Activated naive CD4-positive, alpha-beta T cell treated with anti-CD3 and anti-CD28 coated beads, Interleukin-2, amount 50 U/mL, for 24 hours (primary cell): Measurements from ENCODE around the gene DMXL2.
"Not testable (repeated sequence)": the region's sequence is repeated elsewhere in the genome, so short reads cannot be mapped to it uniquely, and the experiment has no call there.

ENCODE experiments used
- H3K27ac Mint-ChIP-seq: one replicate; pipeline ENCODE4 v1.8.0; 2021; ENCODE audit warnings: mild to moderate bottlenecking, mixed read lengths
- H3K27me3 Mint-ChIP-seq: one replicate; pipeline ENCODE4 v1.8.0; 2021; ENCODE audit warnings: mixed read lengths
- H3K36me3 Mint-ChIP-seq: one replicate; pipeline ENCODE4 v1.8.0; 2021; ENCODE audit warnings: mixed read lengths
- H3K4me1 Mint-ChIP-seq: one replicate; pipeline ENCODE4 v1.8.0; 2021; ENCODE audit warnings: mixed read lengths
- H3K4me3 Mint-ChIP-seq: one replicate; pipeline ENCODE4 v1.8.0; 2021; ENCODE audit warnings: mild to moderate bottlenecking, mixed read lengths
- H3K9me3 Mint-ChIP-seq: one replicate; pipeline ENCODE4 v1.8.0; 2021; ENCODE audit warnings: mixed read lengths

DMXL2 gene

DNA sequence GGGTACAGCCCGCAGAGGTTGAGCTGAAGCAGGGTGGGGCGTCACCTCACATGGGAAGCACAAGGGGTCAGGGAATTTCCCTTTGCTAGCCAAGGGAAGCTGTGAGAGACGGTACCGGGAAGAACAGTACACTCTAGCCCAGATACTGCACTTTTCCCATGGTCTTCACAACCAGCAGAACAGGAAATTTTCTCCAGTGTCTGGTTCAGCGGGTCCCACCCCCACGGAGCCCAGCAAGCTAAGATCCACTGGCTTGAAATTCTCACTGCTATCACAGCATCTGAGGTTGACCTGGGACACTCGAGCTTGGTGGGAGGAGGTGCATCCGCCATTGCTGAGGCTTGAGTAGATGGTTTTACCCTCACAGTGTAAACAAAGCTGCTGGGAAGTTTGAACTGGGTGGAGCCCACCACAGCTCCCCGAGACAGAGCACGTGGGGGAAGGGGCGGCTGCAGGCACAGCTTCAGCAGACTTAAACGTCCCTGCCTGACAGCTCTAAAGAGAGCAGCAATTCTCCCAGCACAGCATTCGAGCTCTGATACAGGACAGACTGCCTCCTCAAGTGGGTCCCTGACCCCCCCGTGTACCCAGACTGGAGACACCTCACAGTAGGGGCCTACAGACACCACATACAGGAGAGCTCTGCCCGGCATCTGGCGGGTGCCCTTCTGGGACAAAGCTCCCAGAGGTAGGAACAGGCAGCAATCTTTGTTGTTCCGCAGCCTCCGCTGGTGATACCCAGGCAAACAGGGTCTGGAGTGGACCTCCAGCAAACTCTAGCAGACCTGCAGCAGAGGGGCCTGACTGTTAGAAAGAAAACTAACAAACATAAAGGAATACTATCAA, 53.4 kb downstream of the DMXL2 start:
- H3K27me3 Mint-ChIP-seq, H3K27ac Mint-ChIP-seq, H3K9me3 Mint-ChIP-seq, H3K36me3 Mint-ChIP-seq, H3K4me3 Mint-ChIP-seq, H3K4me1 Mint-ChIP-seq: not testable (repeated sequence)

GRCh38 chr15:51561271-51561670, 61.3 kb downstream of the DMXL2 start:
- H3K36me3 Mint-ChIP-seq, result peaks cover 3% of the 10 kb centered on the region
- H3K27ac Mint-ChIP-seq, result no peak overlapping the region
- H3K9me3 Mint-ChIP-seq, result no peaks in the 10 kb centered on the region
- no peak overlapping the region for H3K4me3 Mint-ChIP-seq
- H3K27me3 Mint-ChIP-seq, result no peaks in the 10 kb centered on the region
- no peaks in the 10 kb centered on the region for H3K4me1 Mint-ChIP-seq

DNA sequence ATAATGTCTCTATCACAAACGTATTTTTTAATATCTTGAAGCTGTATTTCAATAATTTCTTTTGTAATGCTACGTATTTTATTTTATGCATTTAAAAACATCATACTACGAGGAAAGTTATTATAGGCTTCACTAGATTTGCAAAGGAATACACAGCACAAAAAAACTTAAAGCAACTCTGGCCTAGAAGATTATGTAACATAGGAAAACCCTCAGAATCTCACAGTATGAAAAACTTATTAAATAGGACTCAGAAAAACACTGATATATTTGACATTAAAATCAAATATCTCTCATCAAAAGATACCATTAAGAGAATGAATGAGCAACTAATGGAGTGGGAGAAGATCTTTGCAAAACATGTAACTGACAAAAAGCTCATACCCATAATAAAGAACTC, 63.7 kb downstream of the DMXL2 start:
- no peak overlapping the region for H3K4me3 Mint-ChIP-seq
- peaks cover 3% of the 10 kb centered on the region for H3K36me3 Mint-ChIP-seq
- no peaks in the 10 kb centered on the region for H3K9me3 Mint-ChIP-seq
- H3K27ac Mint-ChIP-seq, result no peak overlapping the region
- H3K27me3 Mint-ChIP-seq, result no peaks in the 10 kb centered on the region
- no peaks in the 10 kb centered on the region for H3K4me1 Mint-ChIP-seq

GRCh38 chr15:51558411-51558810, 64.2 kb downstream of the DMXL2 start:
- no peaks in the 10 kb centered on the region for H3K27me3 Mint-ChIP-seq
- no peak overlapping the region for H3K27ac Mint-ChIP-seq
- no peaks in the 10 kb centered on the region for H3K9me3 Mint-ChIP-seq
- no peak overlapping the region for H3K4me3 Mint-ChIP-seq
- peaks cover 3% of the 10 kb centered on the region for H3K36me3 Mint-ChIP-seq
- H3K4me1 Mint-ChIP-seq, result no peaks in the 10 kb centered on the region

DNA sequence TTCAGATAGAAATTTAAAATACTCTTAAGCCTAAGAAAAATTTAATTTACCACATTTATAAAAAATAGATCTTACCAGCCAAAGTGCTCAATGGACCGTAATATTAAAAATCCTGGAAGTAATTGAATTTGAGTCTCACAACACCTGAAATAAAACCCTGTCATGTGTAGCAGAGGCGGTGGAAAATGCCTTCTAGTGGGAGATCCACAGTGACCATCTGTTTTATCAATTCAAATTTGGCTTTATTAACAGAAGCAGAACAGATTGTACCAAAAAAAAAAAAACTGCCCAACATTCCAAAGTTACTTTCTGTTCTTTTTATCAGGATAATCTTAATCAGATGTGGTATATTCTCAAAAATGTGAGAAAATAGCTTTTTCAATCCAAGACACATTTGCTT, 71.7 kb downstream of the DMXL2 start:
- Mint-ChIP-seq H3K4me3 (no peak overlapping the region), H3K36me3 (no peaks in the 10 kb centered on the region), H3K9me3 (no peaks in the 10 kb centered on the region), H3K4me1 (no peaks in the 10 kb centered on the region), H3K27me3 (no peaks in the 10 kb centered on the region), H3K27ac (no peak overlapping the region)

DNA sequence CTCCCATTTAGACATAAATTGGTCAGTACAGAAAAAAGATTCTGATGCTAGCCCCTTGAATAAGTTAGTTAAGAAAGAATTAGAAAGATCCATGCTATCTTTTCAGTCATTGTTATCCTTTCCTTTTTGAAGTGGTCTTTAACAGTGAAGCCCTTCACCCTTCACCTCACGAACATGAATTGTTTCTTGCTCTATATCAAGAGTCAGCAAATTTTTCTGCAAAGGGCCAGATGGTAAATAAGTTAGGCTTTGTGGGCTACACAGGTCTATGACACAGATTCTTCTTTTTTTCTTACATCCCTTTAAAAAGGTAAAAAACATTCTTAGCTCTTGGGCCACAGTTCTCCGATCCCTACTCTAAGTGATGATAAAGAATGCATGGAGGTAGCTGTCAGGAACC, 74.9 kb downstream of the DMXL2 start:
- no peaks in the 10 kb centered on the region for H3K36me3 Mint-ChIP-seq
- H3K9me3 Mint-ChIP-seq, result no peaks in the 10 kb centered on the region
- no peaks in the 10 kb centered on the region for H3K4me1 Mint-ChIP-seq
- no peak overlapping the region for H3K27ac Mint-ChIP-seq
- no peak overlapping the region for H3K4me3 Mint-ChIP-seq
- no peaks in the 10 kb centered on the region for H3K27me3 Mint-ChIP-seq

GRCh38 chr15:51536965-51537574, 85.5 kb downstream of the DMXL2 start:
- Mint-ChIP-seq H3K9me3 (peaks cover under 1% of the 10 kb centered on the region), H3K27ac (no peak overlapping the region), H3K27me3 (no peaks in the 10 kb centered on the region), H3K36me3 (peaks cover 1% of the 10 kb centered on the region), H3K4me3 (no peak overlapping the region), H3K4me1 (no peaks in the 10 kb centered on the region)

DNA sequence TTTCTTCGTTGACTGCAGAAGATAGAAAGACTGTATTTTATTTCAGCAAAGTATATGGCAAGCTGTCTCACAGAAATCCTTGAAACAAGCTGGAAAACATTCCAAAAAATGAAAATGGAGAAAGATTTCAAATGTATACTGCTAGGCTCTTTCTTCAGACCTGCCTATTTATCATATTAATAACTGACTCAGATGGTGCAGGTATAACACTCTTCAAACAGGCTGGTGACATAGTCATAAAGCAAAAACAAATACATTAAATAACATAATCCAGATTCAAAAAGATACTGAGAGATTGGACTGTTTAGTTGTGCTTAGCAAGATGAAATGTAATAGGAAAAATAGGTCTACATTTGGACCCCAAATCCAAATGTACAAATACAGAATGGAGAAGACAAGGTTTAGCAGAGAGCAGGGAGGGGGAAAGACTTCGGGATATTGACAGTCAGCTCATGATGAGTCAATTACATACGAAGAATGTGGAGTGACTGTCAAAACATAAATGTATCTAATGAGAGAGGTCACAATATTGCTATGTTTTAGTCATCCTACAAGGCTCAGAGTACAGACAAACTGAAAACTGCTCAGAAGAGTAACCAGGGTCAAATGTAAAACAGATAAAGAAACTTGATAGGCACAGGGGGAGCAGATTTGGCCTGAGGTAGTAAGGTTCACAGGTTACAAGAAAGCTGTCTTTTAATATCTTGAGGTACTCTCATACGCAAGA, 88.7 kb downstream of the DMXL2 start:
- no peak overlapping the region for H3K4me3 Mint-ChIP-seq
- H3K9me3 Mint-ChIP-seq, result peaks cover 10% of the 10 kb centered on the region
- no peak overlapping the region for H3K27ac Mint-ChIP-seq
- H3K27me3 Mint-ChIP-seq, result peaks cover 1% of the 10 kb centered on the region
- H3K4me1 Mint-ChIP-seq, result no peaks in the 10 kb centered on the region
- peaks cover 19% of the 10 kb centered on the region for H3K36me3 Mint-ChIP-seq

DNA sequence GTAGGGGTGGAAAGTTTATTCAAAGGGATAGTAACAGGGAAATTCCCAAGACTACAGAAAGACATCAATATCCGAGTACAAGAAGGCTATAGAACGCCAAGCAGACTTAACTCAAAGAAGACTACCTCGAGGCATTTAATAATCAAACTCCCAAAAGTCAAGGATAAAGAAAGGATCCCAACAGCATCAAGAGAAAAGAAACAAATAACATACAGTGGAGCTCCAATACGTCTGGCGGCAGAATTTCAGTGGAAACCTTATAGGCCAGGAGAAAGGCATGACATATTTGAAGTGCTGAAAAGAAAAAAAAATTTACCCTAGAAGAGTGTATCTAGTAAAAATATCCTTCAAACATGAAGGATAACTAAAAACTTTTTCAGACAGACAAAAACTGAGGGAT, 95.6 kb downstream of the DMXL2 start:
- Mint-ChIP-seq H3K36me3 (peaks cover 40% of the 10 kb centered on the region), H3K27ac (no peak overlapping the region), H3K27me3 (peaks cover 1% of the 10 kb centered on the region), H3K9me3 (peaks cover 30% of the 10 kb centered on the region), H3K4me3 (no peak overlapping the region), H3K4me1 (no peaks in the 10 kb centered on the region)

GRCh38 chr15:51524376-51524775, 98.2 kb downstream of the DMXL2 start:
- H3K27ac Mint-ChIP-seq, result no peak overlapping the region
- peaks cover 22% of the 10 kb centered on the region for H3K9me3 Mint-ChIP-seq
- H3K4me3 Mint-ChIP-seq, result no peak overlapping the region
- H3K36me3 Mint-ChIP-seq, result peaks cover 27% of the 10 kb centered on the region
- H3K27me3 Mint-ChIP-seq, result peaks cover 1% of the 10 kb centered on the region
- H3K4me1 Mint-ChIP-seq, result no peaks in the 10 kb centered on the region

GRCh38 chr15:51516291-51516690, 106.3 kb downstream of the DMXL2 start:
- H3K36me3 Mint-ChIP-seq, result peaks cover 8% of the 10 kb centered on the region
- no peaks in the 10 kb centered on the region for H3K9me3 Mint-ChIP-seq
- H3K27me3 Mint-ChIP-seq, result no peaks in the 10 kb centered on the region
- no peak overlapping the region for H3K27ac Mint-ChIP-seq
- H3K4me1 Mint-ChIP-seq, result no peaks in the 10 kb centered on the region
- H3K4me3 Mint-ChIP-seq, result no peak overlapping the region

- H3K36me3 Mint-ChIP-seq, result peaks cover 9% of the 10 kb centered on the region
- H3K4me3 Mint-ChIP-seq, result no peak overlapping the region
- no peak overlapping the region for H3K27ac Mint-ChIP-seq
- H3K4me1 Mint-ChIP-seq, result no peaks in the 10 kb centered on the region
- no peaks in the 10 kb centered on the region for H3K27me3 Mint-ChIP-seq
- no peaks in the 10 kb centered on the region for H3K9me3 Mint-ChIP-seq
Observed at GRCh38 chr15:51505251-51505650, 117.3 kb downstream of the DMXL2 start.

DNA sequence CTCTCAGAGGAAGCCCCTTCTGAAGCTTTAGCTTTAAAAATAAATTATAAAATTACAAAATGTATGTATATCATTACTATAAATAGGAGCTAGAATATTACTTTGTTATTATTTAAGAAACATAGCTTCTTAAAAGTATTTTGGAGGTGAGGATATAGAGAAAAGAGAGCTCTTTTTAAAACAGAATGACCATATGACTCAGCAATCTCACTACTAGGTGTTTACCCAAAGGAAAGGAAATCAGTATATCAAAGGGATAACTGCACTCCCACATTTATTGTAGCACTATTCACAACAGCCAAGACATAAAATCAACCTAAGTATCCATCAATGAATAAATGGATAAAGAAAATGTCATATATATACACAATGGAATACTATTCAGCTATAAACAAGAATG, 119.6 kb downstream of the DMXL2 start:
- H3K4me3 Mint-ChIP-seq, result no peak overlapping the region
- H3K27ac Mint-ChIP-seq, result no peak overlapping the region
- no peaks in the 10 kb centered on the region for H3K9me3 Mint-ChIP-seq
- H3K36me3 Mint-ChIP-seq, result peaks cover 9% of the 10 kb centered on the region
- H3K4me1 Mint-ChIP-seq, result no peaks in the 10 kb centered on the region
- no peaks in the 10 kb centered on the region for H3K27me3 Mint-ChIP-seq

DNA sequence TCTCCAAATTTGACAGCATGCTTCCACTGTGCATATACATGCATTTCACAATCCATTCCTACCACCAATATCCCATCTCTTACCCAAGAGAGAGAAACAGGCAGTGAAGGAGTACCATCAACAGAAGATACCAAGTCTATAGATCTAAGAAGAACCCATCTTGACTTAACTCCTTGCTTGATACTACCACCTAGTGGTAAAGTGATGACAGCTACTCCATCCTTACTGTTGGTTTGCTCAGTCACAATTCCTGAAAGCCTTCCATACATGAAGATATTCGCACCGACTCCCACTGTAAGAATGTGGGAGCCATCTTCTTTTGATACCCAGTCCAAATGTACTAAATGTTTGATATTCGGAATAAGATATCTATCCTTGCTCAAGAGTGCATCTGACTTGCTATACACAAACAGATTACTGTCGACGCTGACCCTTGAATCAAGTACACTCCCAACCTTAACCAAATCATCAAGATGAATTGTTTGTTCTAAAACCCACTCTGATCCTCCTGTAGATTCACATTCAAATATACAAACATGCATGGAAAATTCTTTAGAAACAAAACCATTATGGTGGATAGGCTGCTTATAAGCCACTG, 123.1 kb downstream of the DMXL2 start:
- Mint-ChIP-seq H3K36me3 (peaks cover 5% of the 10 kb centered on the region), H3K27ac (no peak overlapping the region), H3K9me3 (no peaks in the 10 kb centered on the region), H3K4me3 (no peak overlapping the region), H3K4me1 (no peaks in the 10 kb centered on the region), H3K27me3 (no peaks in the 10 kb centered on the region)

- Mint-ChIP-seq H3K9me3 (no peaks in the 10 kb centered on the region), H3K4me1 (no peaks in the 10 kb centered on the region), H3K27me3 (no peaks in the 10 kb centered on the region), H3K27ac (no peak overlapping the region), H3K4me3 (no peak overlapping the region), H3K36me3 (peaks cover 5% of the 10 kb centered on the region)
Observed at GRCh38 chr15:51497806-51498205, 124.8 kb downstream of the DMXL2 start.

GRCh38 chr15:51496246-51496645, 126.3 kb downstream of the DMXL2 start:
- Mint-ChIP-seq H3K9me3 (no peaks in the 10 kb centered on the region), H3K36me3 (peaks cover 5% of the 10 kb centered on the region), H3K4me1 (no peaks in the 10 kb centered on the region), H3K4me3 (no peak overlapping the region), H3K27ac (no peak overlapping the region), H3K27me3 (no peaks in the 10 kb centered on the region)
